ENCODE data around the gene DNAJC12.
A peak's percentile ranks its signal among the peaks of the same experiment; 100 is the strongest.
"Not testable (repeated sequence)": the region's sequence is repeated elsewhere in the genome, so short reads cannot be mapped to it uniquely, and the experiment has no call there.

DNAJC12 gene

GRCh38 chr10:67764012-67764822, 73.8 kb downstream of the DNAJC12 start:
- FAIRE-seq = no peak
- peak; percentile 82 for DNase-seq (ENCODE audit: low spot score)

GRCh38 chr10:67763499-67764011, 74.4 kb downstream of the DNAJC12 start:
- DNase-seq (ENCODE audit: low spot score) (peak; percentile 5), FAIRE-seq (no peak)

- DNase-seq (ENCODE audit: low spot score); FAIRE-seq: not testable (repeated sequence)
These were observed 75.4 kb downstream of the DNAJC12 start for GRCh38 chr10:67762567-67762966.

GRCh38 chr10:67760272-67760671, 77.7 kb downstream of the DNAJC12 start:
- FAIRE-seq (no peak), DNase-seq (ENCODE audit: low spot score) (no peak)

All from RCC 7860 (cell line).